ENCODE data around the gene EHBP1.

Gene EHBP1

DNA sequence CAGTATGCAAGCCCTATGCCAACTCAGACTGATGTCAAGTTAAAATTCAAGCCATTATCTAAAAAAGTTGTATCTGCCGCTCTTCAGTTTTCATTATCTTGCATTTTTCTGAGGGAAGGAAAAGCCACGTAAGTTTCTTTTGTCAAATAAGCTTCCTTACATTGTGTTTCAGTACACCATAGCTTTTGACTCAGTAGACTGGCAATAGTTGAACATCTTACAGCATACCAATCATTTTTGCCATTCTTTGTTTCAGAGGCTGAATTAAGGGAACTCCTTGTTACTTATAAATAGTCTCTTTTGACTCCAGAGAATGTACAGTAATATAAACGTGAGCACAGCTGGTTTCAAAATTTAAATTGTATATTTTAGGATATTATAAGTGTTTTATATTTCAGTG, 120.6 kb downstream of the EHBP1 start:
- H3K27ac ChIP-seq (ENCODE audit: low read depth, low read length, poor library complexity, severe bottlenecking) = no peak overlapping the region
- TF ChIP-seq, protein P1, sequence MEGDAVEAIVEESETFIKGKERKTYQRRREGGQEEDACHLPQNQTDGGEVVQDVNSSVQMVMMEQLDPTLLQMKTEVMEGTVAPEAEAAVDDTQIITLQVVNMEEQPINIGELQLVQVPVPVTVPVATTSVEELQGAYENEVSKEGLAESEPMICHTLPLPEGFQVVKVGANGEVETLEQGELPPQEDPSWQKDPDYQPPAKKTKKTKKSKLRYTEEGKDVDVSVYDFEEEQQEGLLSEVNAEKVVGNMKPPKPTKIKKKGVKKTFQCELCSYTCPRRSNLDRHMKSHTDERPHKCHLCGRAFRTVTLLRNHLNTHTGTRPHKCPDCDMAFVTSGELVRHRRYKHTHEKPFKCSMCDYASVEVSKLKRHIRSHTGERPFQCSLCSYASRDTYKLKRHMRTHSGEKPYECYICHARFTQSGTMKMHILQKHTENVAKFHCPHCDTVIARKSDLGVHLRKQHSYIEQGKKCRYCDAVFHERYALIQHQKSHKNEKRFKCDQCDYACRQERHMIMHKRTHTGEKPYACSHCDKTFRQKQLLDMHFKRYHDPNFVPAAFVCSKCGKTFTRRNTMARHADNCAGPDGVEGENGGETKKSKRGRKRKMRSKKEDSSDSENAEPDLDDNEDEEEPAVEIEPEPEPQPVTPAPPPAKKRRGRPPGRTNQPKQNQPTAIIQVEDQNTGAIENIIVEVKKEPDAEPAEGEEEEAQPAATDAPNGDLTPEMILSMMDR (IDR thresholded peaks at IDR 0.05; ENCODE audit: low read length) = no peak
- H3K9me3 ChIP-seq (ENCODE audit: low read length) = no peaks in the 10 kb centered on the region
- no peak overlapping the region for H3K4me3 ChIP-seq (ENCODE audit: low read depth, low read length, poor library complexity, severe bottlenecking)
- H3K4me1 ChIP-seq (ENCODE audit: insufficient read depth, low read length, severe bottlenecking) = no peaks in the 10 kb centered on the region
- peaks cover 13% of the 10 kb centered on the region; the same call in 1 of the 2 replicates for H3K36me3 ChIP-seq (ENCODE audit: insufficient read depth, low read length)
- H2AFZ ChIP-seq (ENCODE audit: low read length) = no peak overlapping the region
- no peaks in the 10 kb centered on the region for H4K20me1 ChIP-seq (ENCODE audit: insufficient read depth, low read length)
- no peaks in the 10 kb centered on the region for H3K27me3 ChIP-seq (ENCODE audit: insufficient read depth, low read length)
- no peaks in the 10 kb centered on the region for H3F3A ChIP-seq (ENCODE audit: insufficient read depth, low read length)
- H3K9ac ChIP-seq (ENCODE audit: low read length) = no peak overlapping the region
- H3K4me2 ChIP-seq (ENCODE audit: low read length) = no peak overlapping the region
- no peaks in the 10 kb centered on the region for H3K79me2 ChIP-seq (ENCODE audit: insufficient read depth, low read length)
- no peaks in the 10 kb centered on the region for H3K9me2 ChIP-seq (ENCODE audit: low read depth, low read length)

DNA sequence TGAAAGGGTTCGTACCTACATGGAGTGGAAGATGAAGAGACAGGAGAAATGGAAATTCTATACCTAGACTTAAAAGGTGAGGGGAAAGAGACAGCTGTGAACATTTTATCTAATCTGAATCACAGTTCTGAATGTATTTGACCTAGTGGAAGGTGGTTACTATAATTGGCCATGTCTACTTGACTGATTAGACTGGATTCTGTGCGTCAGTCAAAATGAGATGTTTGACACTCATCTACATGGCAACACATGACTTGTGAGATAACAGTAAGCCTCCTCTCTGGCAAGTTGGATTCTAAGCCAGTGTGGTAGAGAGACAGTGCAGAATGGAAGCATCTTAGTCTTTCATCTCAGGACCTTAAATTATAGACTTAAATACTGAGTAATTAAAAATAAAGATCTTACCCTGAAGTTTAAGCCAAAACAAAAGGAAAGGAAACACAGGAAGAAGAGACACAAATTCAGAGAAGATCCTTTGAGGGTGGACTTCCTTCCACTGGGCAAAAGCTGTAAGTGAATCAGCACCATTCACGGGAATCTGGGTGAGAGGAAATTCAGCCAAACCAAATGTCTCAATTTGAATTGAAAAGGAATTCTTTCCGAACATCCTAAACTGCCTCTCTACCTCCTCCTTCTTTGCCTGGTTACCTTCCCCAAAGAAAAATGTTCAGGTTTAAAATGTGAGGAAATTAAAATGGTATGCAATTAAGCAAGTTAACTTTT, 121.6 kb downstream of the EHBP1 start:
- Histone ChIP-seq H3K4me3 (ENCODE audit: low read depth, low read length, poor library complexity, severe bottlenecking) (no peak overlapping the region), H3K4me1 (ENCODE audit: insufficient read depth, low read length, severe bottlenecking) (no peaks in the 10 kb centered on the region), H3K9me2 (ENCODE audit: low read depth, low read length) (no peaks in the 10 kb centered on the region), H2AFZ (ENCODE audit: low read length) (no peak overlapping the region), H3K9ac (ENCODE audit: low read length) (no peak overlapping the region), H3K27me3 (ENCODE audit: insufficient read depth, low read length) (no peaks in the 10 kb centered on the region), H3K36me3 (ENCODE audit: insufficient read depth, low read length) (peaks cover 17% of the 10 kb centered on the region), H3F3A (ENCODE audit: insufficient read depth, low read length) (no peaks in the 10 kb centered on the region), H4K20me1 (ENCODE audit: insufficient read depth, low read length) (no peaks in the 10 kb centered on the region), H3K9me3 (ENCODE audit: low read length) (no peaks in the 10 kb centered on the region), H3K27ac (ENCODE audit: low read depth, low read length, poor library complexity, severe bottlenecking) (no peak overlapping the region), H3K4me2 (ENCODE audit: low read length) (no peak overlapping the region), H3K79me2 (ENCODE audit: insufficient read depth, low read length) (no peaks in the 10 kb centered on the region)
- TF ChIP-seq, protein P1 (IDR thresholded peaks at IDR 0.05; ENCODE audit: low read length) = no peak
- TF ChIP-seq EZH2 (IDR thresholded peaks at IDR 0.05; ENCODE audit: borderline replicate concordance, low read length) = no peak

DNA sequence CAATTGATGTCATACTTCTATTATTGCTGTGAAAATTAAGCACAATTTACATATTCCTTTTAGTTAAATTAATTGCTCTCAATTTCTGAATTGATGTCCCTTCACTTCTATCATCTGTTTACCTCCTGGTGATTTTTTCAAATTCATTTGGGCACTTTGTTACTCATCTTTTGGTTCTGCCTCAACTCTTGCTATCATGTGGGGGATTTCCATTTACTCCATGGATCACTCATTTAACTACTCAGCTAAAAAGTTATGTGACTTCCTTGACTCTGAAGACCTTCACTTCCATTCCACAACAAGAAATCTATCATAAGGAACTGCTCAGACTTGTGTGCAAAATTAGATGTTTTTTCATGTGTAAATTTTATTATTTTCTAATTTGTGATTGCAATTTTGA, 126.2 kb downstream of the EHBP1 start:
- no peaks in the 10 kb centered on the region for H3F3A ChIP-seq (ENCODE audit: insufficient read depth, low read length)
- no peaks in the 10 kb centered on the region for H3K79me2 ChIP-seq (ENCODE audit: insufficient read depth, low read length)
- no peaks in the 10 kb centered on the region for H3K9me3 ChIP-seq (ENCODE audit: low read length)
- H3K27ac ChIP-seq (ENCODE audit: low read depth, low read length, poor library complexity, severe bottlenecking) = no peak overlapping the region
- no peaks in the 10 kb centered on the region for H3K4me1 ChIP-seq (ENCODE audit: insufficient read depth, low read length, severe bottlenecking)
- no peak for TF ChIP-seq EZH2 (IDR thresholded peaks at IDR 0.05; ENCODE audit: borderline replicate concordance, low read length)
- H3K9me2 ChIP-seq (ENCODE audit: low read depth, low read length) = no peaks in the 10 kb centered on the region
- no peak overlapping the region for H2AFZ ChIP-seq (ENCODE audit: low read length)
- H3K4me3 ChIP-seq (ENCODE audit: low read depth, low read length, poor library complexity, severe bottlenecking) = no peak overlapping the region
- no peaks in the 10 kb centered on the region for H4K20me1 ChIP-seq (ENCODE audit: insufficient read depth, low read length)
- no peaks in the 10 kb centered on the region for H3K27me3 ChIP-seq (ENCODE audit: insufficient read depth, low read length)
- no peak overlapping the region for H3K4me2 ChIP-seq (ENCODE audit: low read length)
- H3K9ac ChIP-seq (ENCODE audit: low read length) = no peak overlapping the region
- peaks cover 20% of the 10 kb centered on the region for H3K36me3 ChIP-seq (ENCODE audit: insufficient read depth, low read length)
